Ovary (tissue), 9 donors: Measurements from ENCODE around the gene YWHAQ. TPM values are rescaled to one million over a fixed set of nuclear protein-coding genes. Genes with fewer than 3 reads are reported as not detected.
A peak's percentile ranks its signal among the peaks of the same experiment; 100 is the strongest.

Experiments used
- DNase-seq, 5 donors: peaks; one replicate each; pipeline ENCODE4 v3.0.0-alpha.2; 2019 to 2020
- H3K27ac ChIP-seq, 2 donors: fragments of 200-600 bp; one replicate each; pipeline versions ENCODE4 v1.5.1 to v1.8.0; 2019 to 2022
- H3K27me3 ChIP-seq: fragments of 200-600 bp; one replicate; pipeline ENCODE4 v1.8.0; 2022
- H3K36me3 ChIP-seq: fragments of 200-600 bp; sonication (generic); one replicate; pipeline ENCODE4 v1.5.1; 2019
- H3K4me1 ChIP-seq: one replicate; pipeline ENCODE4 v1.8.1; 2013; ENCODE audit warnings: mild to moderate bottlenecking, moderate library complexity; ENCODE audit not compliant: insufficient read depth
- H3K4me3 ChIP-seq: fragments of 200-600 bp; sonication (generic); one replicate; pipeline ENCODE4 v1.5.1; 2017
- H3K9me3 ChIP-seq, 2 donors: fragments of 200-600 bp in 1 of 2; sonication (generic) in 1 of 2; one replicate each; pipeline versions ENCODE4 v1.5.1 to v1.8.1; 2013 to 2019; ENCODE audit warnings: mild to moderate bottlenecking in 1 of 2, moderate library complexity in 1 of 2
- EP300 ChIP-seq: sonication (generic); formaldehyde crosslinking; IDR thresholded peaks from one replicate; pipeline ENCODE4 v1.6.1; 2017; ENCODE audit warnings: antibody characterized with exemption
- POLR2A ChIP-seq: fragments of 450-650 bp; IDR thresholded peaks from one replicate; pipeline ENCODE4 v1.6.1; 2017; ENCODE audit warnings: antibody characterized with exemption, mild to moderate bottlenecking, moderate library complexity
- WGBS, 3 donors: extraction: QIAGEN DNeasy Blood & Tissue Kit in 1 of 3; methylation state at CpG; one replicate each; pipeline versions ENCODE4 v1.1.5 to v1.1.7; 2013 to 2017; 5-methylcytosine and 5-hydroxymethylcytosine counted together
- intact Hi-C, 4 donors: fragments of 100-400 bp; cut with DNase I; formaldehyde crosslinking; loops; one replicate each; pipeline versions ENCODE4 v1.11.0 to v1.15.1; 2022 to 2023
- polyA plus RNA-seq, 2 donors: library from polyadenylated mRNA; stranded (reverse); fragments of 200-250 nt in 1 of 2; fragments of 350-450 nt in 1 of 2; fragmentation: Illumina TruSeq in 1 of 2; extraction: RNeasy Lipid Tissue Mini Kit (QIAGEN cat#74804) in 1 of 2; gene quantifications; one replicate each; pipeline ENCODE4 v1.2.3, GENCODE V29; 2013 to 2014
- total RNA-seq, 7 donors: library from RNA; depleted of rRNA in 2 of 7; stranded (reverse); fragments of >200 nt in 2 of 7; fragmentation: NEBNext Ultra II Directional in 3 of 7; extraction: Animal tissue kit (Norgen Biotek cat#: 25700) in 3 of 7; gene quantifications; one replicate each; pipeline versions ENCODE4 v1.1.0 to v1.2.4, GENCODE V29; 2016 to 2023
- TF ChIP-seq, protein P1 (sequence below), 3 donors: fragments of 450-650 bp in 2 of 3; fragments of 200-600 bp in 1 of 3; IDR thresholded peaks; one replicate each; pipeline versions ENCODE4 v1.5.1 to v1.8.0; 2016 to 2022; ENCODE audit warnings: antibody characterized with exemption in 3 of 3, mild to moderate bottlenecking in 1 of 3
- donor health status: DM: no; HTN: no; CAD: no; lungs with moderate emphysema.
- donor health status: DM: no; HTN: no; CAD: no.
- donor health status: Bipolar disorder and iron deficiency.
- donor health status: DM: yes; HTN: yes; CAD: no.
- donor health status: DM: no; HTN: no; CAD: no.
- donor health status: DM: yes; HTN: yes; CAD: no.

Gene YWHAQ
- total and polyA plus RNA-seq, 9 donors = 156 to 386 (median 241) TPM

DNA sequence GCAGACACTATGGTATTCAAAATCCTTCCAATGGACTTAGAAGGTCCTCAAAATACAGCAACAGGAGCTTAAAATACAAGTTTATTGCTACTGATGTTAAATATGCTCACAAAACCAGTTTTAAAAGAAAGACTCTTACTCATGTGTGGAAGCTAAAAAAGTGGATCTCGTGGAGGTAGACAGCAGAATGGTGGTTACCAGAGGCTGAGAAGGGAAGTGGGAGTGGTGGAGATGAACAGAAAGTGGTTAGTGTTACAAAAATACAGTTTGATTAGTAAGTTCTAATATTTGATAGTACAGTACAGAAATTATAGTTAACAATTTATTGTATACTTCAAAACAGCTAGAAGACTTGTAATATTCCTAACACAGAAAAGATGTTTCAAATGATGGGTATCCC is 87.2 kb downstream of the YWHAQ start:
- Histone ChIP-seq H3K4me3 (no peak overlapping the region), H3K9me3 (no peaks in the 10 kb centered on the region), H3K36me3 (no peaks in the 10 kb centered on the region), H3K27ac (no peak overlapping the region), H3K27me3 (no peaks in the 10 kb centered on the region), H3K4me1 (peaks cover 23% of the 10 kb centered on the region)
- TF ChIP-seq POLR2A (no peak), EP300 (no peak)
- TF ChIP-seq, protein P1, sequence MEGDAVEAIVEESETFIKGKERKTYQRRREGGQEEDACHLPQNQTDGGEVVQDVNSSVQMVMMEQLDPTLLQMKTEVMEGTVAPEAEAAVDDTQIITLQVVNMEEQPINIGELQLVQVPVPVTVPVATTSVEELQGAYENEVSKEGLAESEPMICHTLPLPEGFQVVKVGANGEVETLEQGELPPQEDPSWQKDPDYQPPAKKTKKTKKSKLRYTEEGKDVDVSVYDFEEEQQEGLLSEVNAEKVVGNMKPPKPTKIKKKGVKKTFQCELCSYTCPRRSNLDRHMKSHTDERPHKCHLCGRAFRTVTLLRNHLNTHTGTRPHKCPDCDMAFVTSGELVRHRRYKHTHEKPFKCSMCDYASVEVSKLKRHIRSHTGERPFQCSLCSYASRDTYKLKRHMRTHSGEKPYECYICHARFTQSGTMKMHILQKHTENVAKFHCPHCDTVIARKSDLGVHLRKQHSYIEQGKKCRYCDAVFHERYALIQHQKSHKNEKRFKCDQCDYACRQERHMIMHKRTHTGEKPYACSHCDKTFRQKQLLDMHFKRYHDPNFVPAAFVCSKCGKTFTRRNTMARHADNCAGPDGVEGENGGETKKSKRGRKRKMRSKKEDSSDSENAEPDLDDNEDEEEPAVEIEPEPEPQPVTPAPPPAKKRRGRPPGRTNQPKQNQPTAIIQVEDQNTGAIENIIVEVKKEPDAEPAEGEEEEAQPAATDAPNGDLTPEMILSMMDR (IDR thresholded peaks at IDR 0.05) = no peak
- no peak for DNase-seq
- intact Hi-C loops = no loop called here
- WGBS, 3 donors = 46 to 57% (median 56%) methylated on average over 1 of the region's 1 CpG

- peaks cover 3% of the 10 kb centered on the region for H3K4me1 ChIP-seq
- WGBS, 3 donors = 7 to 22% (median 13%) methylated on average over 5 of the region's 5 CpGs
- DNase-seq = no peak
- intact Hi-C loops = no loop called here
- H3K4me3 ChIP-seq = no peak overlapping the region
- H3K27me3 ChIP-seq = no peaks in the 10 kb centered on the region
- TF ChIP-seq, protein P1 (IDR thresholded peaks at IDR 0.05) = no peak
- TF ChIP-seq POLR2A = no peak
- TF ChIP-seq EP300 = no peak
- no peaks in the 10 kb centered on the region for H3K9me3 ChIP-seq
- H3K36me3 ChIP-seq = no peaks in the 10 kb centered on the region
- H3K27ac ChIP-seq = peak overlapping the region in 1 of 2 donors; percentile 73
These were observed 91.3 kb downstream of the YWHAQ start for GRCh38 chr2:9539531-9539930.

DNA sequence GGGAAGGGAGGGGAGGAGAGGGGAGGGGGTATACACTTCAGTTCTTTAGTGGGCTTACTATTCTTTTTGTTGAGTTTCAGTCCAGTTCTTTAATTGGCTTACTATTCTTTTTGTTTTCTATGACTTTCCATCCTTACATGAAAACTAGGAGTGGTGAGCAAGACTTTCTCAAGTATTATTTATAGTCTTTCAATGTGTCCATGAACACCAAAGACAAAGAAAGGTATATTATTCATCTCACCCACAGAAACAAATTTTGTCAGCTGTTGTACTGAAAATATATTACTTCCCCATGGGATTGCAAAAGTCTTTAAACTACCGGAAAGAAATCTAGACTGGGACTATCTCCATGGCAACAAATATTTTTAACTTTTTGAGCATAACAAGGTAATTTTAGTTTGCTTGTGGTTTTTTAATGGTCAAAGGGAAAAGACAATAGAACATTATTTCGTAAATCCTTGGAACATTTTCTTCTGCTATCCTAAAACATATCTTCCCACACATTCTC is 92.7 kb downstream of the YWHAQ start:
- Histone ChIP-seq H3K27ac (peak overlapping the region in 1 of 2 donors; percentile 73), H3K9me3 (no peaks in the 10 kb centered on the region), H3K4me3 (no peak overlapping the region), H3K27me3 (no peaks in the 10 kb centered on the region), H3K4me1 (no peaks in the 10 kb centered on the region), H3K36me3 (no peaks in the 10 kb centered on the region)
- intact Hi-C loops = no loop called here
- TF ChIP-seq POLR2A (no peak), EP300 (no peak)
- TF ChIP-seq, protein P1 (IDR thresholded peaks at IDR 0.05) = no peak
- 0 to 3% (median 2%) methylated on average over 2 of the region's 2 CpGs for WGBS, 3 donors
- DNase-seq = no peak

DNA sequence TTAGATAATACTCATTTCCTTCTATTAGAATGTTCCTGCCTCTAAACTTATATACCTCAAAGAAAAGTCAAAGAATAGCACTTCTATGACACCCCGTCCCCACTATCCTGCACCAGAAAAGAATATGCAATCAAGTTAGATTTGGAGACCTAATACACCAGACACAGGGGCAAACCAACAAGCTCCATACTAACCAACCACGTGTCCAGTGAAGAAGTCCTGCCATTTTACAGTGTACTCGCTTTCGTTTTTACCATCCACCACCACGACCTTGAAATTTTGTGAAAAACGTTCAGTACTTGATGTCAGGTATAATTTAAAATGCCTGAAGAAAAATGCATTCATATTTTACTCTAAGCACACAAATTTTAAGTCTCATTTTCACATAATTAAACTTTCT is 94.3 kb downstream of the YWHAQ start:
- H3K27ac ChIP-seq = no peak overlapping the region
- intact Hi-C loops = no loop called here
- no peaks in the 10 kb centered on the region for H3K9me3 ChIP-seq
- H3K27me3 ChIP-seq = no peaks in the 10 kb centered on the region
- 64 to 76% (median 70%) methylated on average over 6 of the region's 6 CpGs for WGBS, 3 donors
- no peak for DNase-seq
- no peaks in the 10 kb centered on the region for H3K36me3 ChIP-seq
- TF ChIP-seq POLR2A (no peak), EP300 (no peak)
- TF ChIP-seq, protein P1 (IDR thresholded peaks at IDR 0.05) = no peak
- H3K4me3 ChIP-seq = no peak overlapping the region
- H3K4me1 ChIP-seq = no peaks in the 10 kb centered on the region
